Heart left ventricle (tissue), 16 donors: ENCODE results near the gene TXNRD2. TPM values are rescaled to one million over a fixed set of nuclear protein-coding genes. Genes with fewer than 3 reads are reported as not detected.
A peak's percentile ranks its signal among the peaks of the same experiment; 100 is the strongest.
"Not testable (repeated sequence)": the region's sequence is repeated elsewhere in the genome, so short reads cannot be mapped to it uniquely, and the experiment has no call there.

Experiments used
- ATAC-seq, 4 donors: fragments of 200-7000 bp; cut with Tn5 transposase; one replicate each; pipeline ENCODE4 v1.9.1; 2020 to 2022; ENCODE audit warnings: moderate library complexity in 4 of 4, mild to moderate bottlenecking in 3 of 4, moderate number of reproducible peaks in 1 of 4
- DNase-seq, 5 donors: peaks; one replicate each; pipeline ENCODE4 v3.0.0-alpha.2; 2020
- H3K27ac ChIP-seq, 12 donors: fragments of 200-600 bp; sonication (generic) in 4 of 12; one replicate each; pipeline versions ENCODE4 v1.5.0 to v1.8.0; 2016 to 2022; ENCODE audit warnings: mild to moderate bottlenecking in 2 of 12
- H3K27me3 ChIP-seq, 9 donors: fragments of 200-600 bp; sonication (generic) in 2 of 9; one replicate each; pipeline versions ENCODE4 v1.5.1 to v1.8.0; 2016 to 2022; ENCODE audit warnings: mild to moderate bottlenecking in 3 of 9
- H3K36me3 ChIP-seq, 9 donors: fragments of 200-600 bp; sonication (generic) in 2 of 9; one replicate each; pipeline versions ENCODE4 v1.5.0 to v1.8.0; 2018 to 2022; ENCODE audit warnings: mild to moderate bottlenecking in 2 of 9
- H3K4me1 ChIP-seq, 12 donors: fragments of 200-600 bp; sonication (generic) in 4 of 12; one replicate each; pipeline versions ENCODE4 v1.5.0 to v1.8.0; 2016 to 2022; ENCODE audit warnings: mild to moderate bottlenecking in 3 of 12
- H3K4me3 ChIP-seq, 12 donors: fragments of 200-600 bp; sonication (generic) in 4 of 12; one replicate each; pipeline versions ENCODE4 v1.5.0 to v1.8.0; 2017 to 2022; ENCODE audit warnings: mild to moderate bottlenecking in 9 of 12, moderate library complexity in 4 of 12
- H3K9me3 ChIP-seq, 12 donors: fragments of 200-600 bp; sonication (generic) in 4 of 12; one replicate each; pipeline versions ENCODE4 v1.5.0 to v1.8.0; 2016 to 2022; ENCODE audit warnings: mild to moderate bottlenecking in 1 of 12
- CTCF ChIP-seq, 12 donors: fragments of 200-600 bp; sonication (generic) in 4 of 12; IDR thresholded peaks; one replicate each; pipeline versions ENCODE4 v1.5.0 to v1.8.0; 2018 to 2022; ENCODE audit warnings: antibody characterized with exemption in 12 of 12, mild to moderate bottlenecking in 5 of 12
- POLR2A ChIP-seq, 2 donors: fragments of 450-650 bp; IDR thresholded peaks; one replicate each; pipeline ENCODE4 v1.6.1; 2017; ENCODE audit warnings: antibody characterized with exemption in 2 of 2, mild to moderate bottlenecking in 2 of 2, moderate library complexity in 2 of 2
- whole genome bisulfite sequencing, 4 donors: extraction: QIAGEN DNeasy Blood & Tissue Kit in 2 of 4; methylation state at CpG; one replicate each; pipeline versions ENCODE4 v1.1.5 to v1.1.7; 2013 to 2018; 5-methylcytosine and 5-hydroxymethylcytosine counted together
- intact Hi-C, 10 donors: fragments of 100-400 bp; cut with DNase I; formaldehyde crosslinking; loops; one replicate each; pipeline versions ENCODE4 v1.11.1 to v1.14.2; 2022
- polyA plus RNA-seq, 2 donors: library from polyadenylated mRNA; stranded (reverse); fragments of 200-250 nt; gene quantifications; one replicate each; pipeline ENCODE4 v1.2.3, GENCODE V29; 2013
- total RNA-seq, 9 donors: library from RNA; depleted of rRNA in 2 of 9; stranded (reverse); fragments of >200 nt in 2 of 9; fragmentation: NEBNext Ultra II Directional in 3 of 9; extraction: Animal tissue kit (Norgen Biotek cat#: 25700) in 3 of 9; gene quantifications; one replicate each; pipeline versions ENCODE4 v1.1.0 to v1.2.4, GENCODE V29; 2016 to 2023
- donor health status: ischemic (EF 13 %, LVEDD 7.1; RV severe dilation, severe dysfunction).
- donor health status: healthy with polysubstance abuse.
- donor health status: DM: no; HTN: yes; CAD: no.
- donor health status: DM: no; HTN: no; CAD: no.
- donor health status: ischemic (EF 25% LVEDD 6.9; RV normal size, moderate dysfunction).
- donor health status: ischemic (EF 25% LVEDD 5.7; RV mildly dilated, moderate dysfunction).
- donor health status: healthy.
- donor health status: DM: yes; HTN: yes; CAD: no.
- donor health status: ischemic (EF 35%, LVEDD 5.7; RV mildly dilated, moderate dysfunction).
- donor health status: nonischemic (EF 11% LVEDD 7.7; RV severe dilation, severe dysfunction).
- donor health status: DM: yes; HTN: yes; CAD: no.
- donor health status: PGD.
- donor health status: ischemic (EF 29% LVEDD 5.4; RV normal size, mild dysfunction).
- donor health status: nonischemic (EF 23%, LVEDD 6.1; RV moderate dilation, normal function).

TXNRD2 gene
- total and polyA plus RNA-seq, 11 donors, result 23.4 to 60.2 (median 33.5) TPM

GRCh38 chr22:19909350-19910179 is 32.1 kb downstream of the TXNRD2 start:
- no peak overlapping the region for H3K27ac ChIP-seq
- H3K27me3 ChIP-seq, result no peaks in the 10 kb centered on the region
- no peaks in the 10 kb centered on the region for H3K4me1 ChIP-seq
- ATAC-seq, result peak; percentile 89 to 93 (median 92)
- peaks cover 0 to 59% (median 41%) of the 10 kb centered on the region in 9 donors for H3K36me3 ChIP-seq
- TF ChIP-seq CTCF (IDR thresholded peaks at IDR 0.05) (peak; percentile 77 to 94 (median 82)), POLR2A (IDR thresholded peaks at IDR 0.05) (no peak)
- no peak overlapping the region for H3K4me3 ChIP-seq
- WGBS, 4 donors, result 31 to 35% (median 33%) methylated on average over 6 of the region's 6 CpGs
- peaks cover 0 to 6% (median 0%) of the 10 kb centered on the region in 12 donors for H3K9me3 ChIP-seq
- intact Hi-C loops, result loop anchor here (1.0 to 10.0 kb wide), 3 partner anchors 55 to 179 kb away; partner anchors contain the start of genes GNB1L (in 1 of the 10) and RTL10 (in 1 of the 10)
- DNase-seq, result peak; percentile 76 to 88 (median 82)

- intact Hi-C loops, DNase-seq, ATAC-seq, H3K27me3 ChIP-seq, H3K4me3 ChIP-seq, H3K27ac ChIP-seq, H3K9me3 ChIP-seq, H3K4me1 ChIP-seq: not testable (repeated sequence)
- peaks cover 0 to 43% (median 24%) of the 10 kb centered on the region in 9 donors for H3K36me3 ChIP-seq
- 86 to 92% (median 90%) methylated on average over 14 to 16 of the region's 16 CpGs for WGBS, 4 donors
Measured at GRCh38 chr22:19907902-19908301, 33.7 kb downstream of the TXNRD2 start.

GRCh38 chr22:19906864-19907263 is 34.8 kb downstream of the TXNRD2 start:
- ATAC-seq, H3K4me1 ChIP-seq, H3K27me3 ChIP-seq, H3K4me3 ChIP-seq, H3K9me3 ChIP-seq, intact Hi-C loops, H3K27ac ChIP-seq, DNase-seq: not testable (repeated sequence)
- peaks cover 0 to 43% (median 14%) of the 10 kb centered on the region in 9 donors for H3K36me3 ChIP-seq
- WGBS, 4 donors, result 93 to 95% (median 94%) methylated on average over 25 of the region's 25 CpGs

GRCh38 chr22:19905347-19906276 is 36.0 kb downstream of the TXNRD2 start:
- Histone ChIP-seq H3K27me3 (no peaks in the 10 kb centered on the region), H3K4me3 (no peak overlapping the region), H3K36me3 (peaks cover 0 to 44% (median 15%) of the 10 kb centered on the region in 9 donors), H3K9me3 (no peaks in the 10 kb centered on the region), H3K27ac (no peak overlapping the region), H3K4me1 (no peaks in the 10 kb centered on the region)
- 85 to 87% (median 86%) methylated on average over 22 of the region's 22 CpGs for WGBS, 4 donors
- DNase-seq, result no peak
- intact Hi-C loops, result no loop called here
- TF ChIP-seq CTCF (IDR thresholded peaks at IDR 0.05), result no peak
- no peak for ATAC-seq

GRCh38 chr22:19904935-19905334 is 36.7 kb downstream of the TXNRD2 start:
- Histone ChIP-seq H3K4me3 (no peak overlapping the region), H3K4me1 (no peaks in the 10 kb centered on the region), H3K27me3 (no peaks in the 10 kb centered on the region), H3K36me3 (peaks cover 0 to 37% (median 10%) of the 10 kb centered on the region in 9 donors), H3K27ac (no peak overlapping the region), H3K9me3 (no peaks in the 10 kb centered on the region)
- WGBS, 4 donors, result 91 to 95% (median 92%) methylated on average over 7 of the region's 7 CpGs
- no peak for DNase-seq
- TF ChIP-seq CTCF (IDR thresholded peaks at IDR 0.05) (no peak), POLR2A (IDR thresholded peaks at IDR 0.05) (no peak)
- intact Hi-C loops, result no loop called here
- ATAC-seq, result no peak
